Measurements from ENCODE around the gene ZNF892. TPM values are rescaled to one million over a fixed set of nuclear protein-coding genes. Genes with fewer than 3 reads are reported as not detected.
"Not testable (repeated sequence)": the region's sequence is repeated elsewhere in the genome, so short reads cannot be mapped to it uniquely, and the experiment has no call there.

Gene ZNF892
- polyA plus RNA-seq, 3 donors = 4.4 to 6.8 (median 5.1) TPM

DNA sequence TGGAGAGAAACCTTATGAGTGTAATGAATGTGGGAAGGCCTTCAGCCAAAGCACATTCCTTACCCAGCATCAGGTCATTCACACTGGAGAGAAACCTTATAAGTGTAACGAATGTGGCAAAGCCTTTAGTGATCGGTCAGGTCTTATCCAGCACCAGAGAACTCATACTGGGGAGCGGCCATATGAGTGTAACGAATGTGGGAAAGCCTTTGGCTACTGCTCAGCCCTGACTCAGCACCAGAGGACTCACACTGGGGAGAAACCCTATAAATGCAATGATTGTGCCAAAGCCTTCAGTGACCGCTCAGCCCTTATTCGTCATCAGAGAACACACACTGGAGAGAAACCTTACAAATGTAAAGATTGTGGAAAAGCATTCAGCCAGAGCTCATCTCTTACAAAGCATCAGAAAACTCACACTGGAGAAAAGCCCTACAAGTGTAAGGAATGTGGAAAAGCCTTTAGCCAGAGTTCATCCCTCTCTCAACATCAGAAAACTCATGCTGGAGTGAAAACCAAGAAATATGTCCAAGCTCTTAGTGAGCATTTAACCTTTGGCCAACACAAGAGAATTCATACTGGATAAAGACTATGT, 7.8 kb downstream of the ZNF892 start:
- no peak for DNase-seq

DNA sequence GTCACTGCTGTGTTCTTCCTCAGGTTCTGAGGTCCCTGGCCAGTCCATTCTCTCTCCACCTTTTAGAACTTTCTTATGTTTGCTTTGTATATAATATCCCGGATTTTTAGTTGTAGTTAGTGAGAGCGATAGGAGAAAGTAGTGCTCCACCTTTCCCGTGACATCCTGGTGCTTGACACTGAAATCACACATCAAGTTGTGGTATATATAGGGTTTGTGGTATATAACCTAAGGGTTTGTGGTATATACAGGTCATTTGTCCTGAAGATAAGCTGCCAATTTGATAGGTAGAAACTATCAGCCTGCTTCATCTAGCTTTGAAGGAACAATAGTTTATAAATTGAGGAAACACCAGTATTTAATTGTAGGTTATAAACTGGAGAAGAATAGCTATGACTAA, 13.1 kb downstream of the ZNF892 start:
- no peak for DNase-seq

DNA sequence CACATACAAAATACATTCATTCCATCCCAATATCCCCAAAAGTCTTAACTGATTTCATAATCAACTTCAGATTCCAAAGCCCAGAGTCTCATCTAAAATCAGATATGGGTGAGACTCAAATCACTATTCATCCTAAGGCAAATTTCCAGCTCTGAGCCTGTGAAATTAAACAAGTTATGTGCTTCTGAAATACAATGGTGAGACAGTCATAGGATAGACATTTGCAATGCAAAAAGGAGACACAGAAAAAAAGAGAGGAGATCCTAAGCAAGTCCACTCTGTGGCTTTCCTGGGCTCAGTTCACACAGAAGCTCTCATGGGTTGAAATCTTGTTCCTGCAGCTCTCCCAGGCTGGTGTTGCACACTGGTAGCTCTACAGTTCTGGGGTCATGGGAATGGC, 18.3 kb downstream of the ZNF892 start:
- DNase-seq = no peak

DNA sequence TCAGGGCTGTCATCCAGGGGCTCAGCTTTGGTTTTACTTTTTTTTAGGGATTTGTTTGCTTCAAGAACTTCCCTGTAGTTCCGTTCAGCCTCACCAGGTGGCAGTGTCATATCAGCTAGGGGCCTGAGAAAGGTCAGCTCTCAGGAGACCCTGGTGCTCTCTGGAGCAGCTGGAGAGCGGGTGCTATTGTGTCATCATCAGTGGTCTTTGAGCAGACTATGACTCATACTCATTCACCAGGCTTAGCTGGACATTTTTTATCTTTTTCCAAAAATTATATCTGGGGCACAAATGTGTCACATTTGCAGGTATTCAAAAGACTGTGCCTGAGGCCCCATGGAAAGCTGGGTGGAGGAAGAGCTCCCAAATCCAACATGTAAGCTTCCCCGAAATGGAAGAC, 24.4 kb downstream of the ZNF892 start:
- DNase-seq = peak; percentile 58

DNA sequence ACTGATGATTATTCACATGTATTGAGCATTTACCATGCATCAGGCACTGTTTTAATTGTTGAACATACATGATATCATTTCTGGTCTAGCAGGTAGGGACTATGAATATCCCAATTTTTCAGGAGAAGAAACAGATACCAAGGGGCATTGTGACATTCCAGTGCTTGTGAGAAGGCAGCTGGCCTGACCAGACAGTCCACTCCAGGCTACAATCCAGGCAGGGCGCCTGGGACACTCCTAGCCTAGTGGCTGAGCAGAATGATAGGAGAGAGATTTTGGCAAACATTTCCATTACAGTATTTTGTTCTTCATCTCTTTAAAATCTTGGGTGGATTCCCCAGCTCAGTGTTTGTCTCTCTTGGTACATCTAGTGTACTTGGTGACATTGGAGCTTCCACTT, 24.9 kb downstream of the ZNF892 start:
- DNase-seq = no peak

DNA sequence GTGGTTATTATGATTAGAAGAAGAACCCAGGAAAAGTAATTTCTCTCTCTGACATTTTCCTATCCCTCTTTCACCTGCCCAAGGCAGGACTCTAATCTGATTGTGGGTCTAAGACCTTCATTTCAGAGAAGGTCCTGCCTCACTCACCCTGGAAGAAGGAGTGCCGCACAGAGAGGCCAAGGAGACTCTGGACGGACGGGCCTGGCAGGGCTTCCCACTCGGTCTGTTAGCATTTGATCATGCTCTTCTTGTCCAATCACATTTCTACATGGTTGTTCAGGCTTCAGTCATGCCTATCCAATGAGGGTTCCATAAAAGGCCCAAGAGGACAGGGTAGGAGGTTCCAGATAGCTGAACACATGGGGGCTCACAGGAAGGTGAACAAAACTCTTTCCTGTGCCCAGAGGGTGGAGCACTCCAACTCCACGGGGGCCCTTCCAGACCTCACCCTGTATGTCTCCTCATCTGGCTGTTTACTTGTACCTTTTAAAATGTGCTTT, 27.0 kb downstream of the ZNF892 start:
- no peak for DNase-seq

DNA sequence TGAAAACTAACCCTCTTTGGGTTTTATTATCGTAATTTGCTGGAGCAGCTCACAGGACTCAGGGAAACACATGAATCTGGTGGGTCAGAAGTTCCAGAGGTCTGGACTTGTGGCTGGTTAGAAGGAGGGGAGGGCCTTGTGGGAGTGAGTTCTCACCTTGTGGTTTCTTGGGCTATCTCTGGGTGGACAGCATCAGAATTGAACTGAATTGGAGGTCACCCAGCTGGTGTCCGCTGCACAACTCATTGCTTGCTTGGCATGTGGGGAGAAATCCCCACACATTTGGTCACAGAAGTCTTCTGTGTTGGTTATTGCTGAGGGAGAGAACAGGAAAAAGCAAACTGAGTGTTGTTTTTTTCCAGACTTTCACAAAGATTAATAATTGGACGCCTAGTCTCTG, 27.5 kb downstream of the ZNF892 start:
- no peak for DNase-seq

DNA sequence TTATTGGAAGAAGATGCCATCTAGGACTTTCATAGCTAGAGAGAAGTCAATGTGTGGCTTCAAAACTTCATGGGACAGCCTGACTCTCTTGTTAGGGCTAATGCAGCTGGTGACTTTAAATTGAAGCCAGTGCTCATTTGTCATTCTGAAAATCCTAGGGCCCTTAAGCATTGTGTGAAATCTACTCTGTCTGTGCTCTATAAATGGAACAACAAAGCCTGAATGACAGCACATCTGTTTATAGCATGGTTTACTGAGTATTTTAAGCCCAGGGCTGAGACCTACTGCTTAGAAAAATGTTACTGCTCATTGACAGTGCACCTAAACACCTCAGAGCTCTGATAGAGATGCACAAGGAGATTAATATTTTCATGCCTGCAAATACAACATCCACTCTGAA, 30.8 kb downstream of the ZNF892 start:
- no peak for DNase-seq

DNA sequence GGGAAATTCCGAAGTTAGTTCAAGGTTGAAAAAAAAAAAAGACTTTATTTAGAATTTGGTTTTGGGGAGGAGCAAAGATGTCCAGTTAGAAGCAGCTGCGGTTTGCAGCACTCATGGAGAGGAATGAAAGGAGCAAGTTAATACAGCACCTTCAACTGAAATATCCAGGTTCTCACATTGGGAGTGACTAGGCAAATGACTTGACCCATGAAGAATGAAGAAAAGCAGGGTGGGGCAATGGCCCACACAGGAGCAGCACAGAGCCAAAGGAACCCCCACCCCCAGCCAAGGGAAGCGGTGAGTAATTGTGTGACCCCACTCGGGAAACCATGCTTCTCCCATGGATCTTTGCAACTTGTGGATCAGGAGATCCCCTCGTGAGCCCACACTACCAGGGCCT, 32.8 kb downstream of the ZNF892 start:
- DNase-seq = no peak

DNA sequence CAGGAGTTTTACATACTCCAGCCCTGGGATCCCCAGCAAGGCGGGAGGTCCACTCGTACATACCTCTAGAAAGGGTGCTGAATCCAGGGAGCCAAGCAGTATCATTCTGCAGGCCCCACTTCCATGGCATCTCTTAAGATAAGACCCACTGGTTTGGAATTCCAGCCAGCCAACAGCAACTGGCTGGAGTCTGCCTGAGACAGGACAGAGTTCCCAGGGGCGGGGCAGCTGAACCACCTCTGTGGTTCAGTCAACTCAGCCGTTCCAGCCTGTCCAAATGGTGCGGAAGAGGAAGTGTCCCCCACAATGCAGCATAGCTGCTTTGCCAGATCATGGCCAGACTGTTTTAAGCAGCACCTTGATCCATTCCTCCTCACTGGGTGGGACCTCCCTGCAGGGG, 33.2 kb downstream of the ZNF892 start:
- DNase-seq = no peak

DNA sequence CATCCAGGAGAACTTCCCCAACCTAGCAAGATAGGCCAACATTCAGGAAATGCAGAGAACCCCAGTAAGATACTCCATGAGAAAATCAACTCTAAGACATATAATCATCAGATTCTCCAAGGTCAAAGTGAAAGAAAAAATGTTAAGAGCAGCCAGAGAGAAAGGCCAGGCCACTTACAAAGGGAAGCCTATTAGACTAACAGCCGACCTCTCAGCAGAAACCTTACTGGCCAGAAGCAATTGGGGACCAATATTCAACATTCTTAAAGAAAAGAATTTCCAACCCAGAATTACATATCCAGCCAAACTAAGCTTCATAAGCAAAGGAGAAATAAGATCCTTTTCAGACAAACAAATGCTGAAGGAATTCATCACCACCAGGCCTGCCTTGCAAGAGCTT, 34.8 kb downstream of the ZNF892 start:
- DNase-seq = not testable (repeated sequence)

Other genes starting within 250 kb of the ZNF892 start
- 100 to 1,000 TPM; 283 to 352 (median 306) TPM for gene MAL, start 181.8 kb upstream of the ZNF892 start, polyA plus RNA-seq (ENCODE audit: insufficient read length in 3 of 3)
- 10 to 100 TPM; 73.7 to 97.5 (median 84.4) TPM for gene MRPS5, start 85.7 kb upstream of the ZNF892 start, polyA plus RNA-seq (ENCODE audit: insufficient read length in 3 of 3)
- 10 to 100 TPM; 21.0 to 41.9 (median 32.1) TPM for gene ZNF514, start 47.7 kb upstream of the ZNF892 start, polyA plus RNA-seq (ENCODE audit: insufficient read length in 3 of 3)
- gene ZNF2, start 41.7 kb upstream of the ZNF892 start, polyA plus RNA-seq (ENCODE audit: insufficient read length in 3 of 3) = 1 to 10 TPM; 8.6 to 9.4 (median 8.6) TPM
- gene PROM2, start 66.9 kb downstream of the ZNF892 start, polyA plus RNA-seq (ENCODE audit: insufficient read length in 3 of 3) = 10 to 100 TPM; 34.1 to 46.1 (median 44.5) TPM
- gene KCNIP3, start 89.8 kb downstream of the ZNF892 start, polyA plus RNA-seq (ENCODE audit: insufficient read length in 3 of 3) = 10 to 100 TPM; 15.5 to 23.4 (median 19.1) TPM
- gene FAHD2A, start 195.2 kb downstream of the ZNF892 start, polyA plus RNA-seq (ENCODE audit: insufficient read length in 3 of 3) = 10 to 100 TPM; 40.1 to 54.2 (median 49.9) TPM